CD4-positive, alpha-beta T cell treated with Interleukin-10 for 1 hour (primary cell): ENCODE results near the gene SLC25A43.
A peak's percentile ranks its signal among the peaks of the same experiment; 100 is the strongest.

Experiments used
- DNase-seq: peaks from one replicate; pipeline ENCODE4 v3.0.0-alpha.2; 2020

SLC25A43 gene

DNA sequence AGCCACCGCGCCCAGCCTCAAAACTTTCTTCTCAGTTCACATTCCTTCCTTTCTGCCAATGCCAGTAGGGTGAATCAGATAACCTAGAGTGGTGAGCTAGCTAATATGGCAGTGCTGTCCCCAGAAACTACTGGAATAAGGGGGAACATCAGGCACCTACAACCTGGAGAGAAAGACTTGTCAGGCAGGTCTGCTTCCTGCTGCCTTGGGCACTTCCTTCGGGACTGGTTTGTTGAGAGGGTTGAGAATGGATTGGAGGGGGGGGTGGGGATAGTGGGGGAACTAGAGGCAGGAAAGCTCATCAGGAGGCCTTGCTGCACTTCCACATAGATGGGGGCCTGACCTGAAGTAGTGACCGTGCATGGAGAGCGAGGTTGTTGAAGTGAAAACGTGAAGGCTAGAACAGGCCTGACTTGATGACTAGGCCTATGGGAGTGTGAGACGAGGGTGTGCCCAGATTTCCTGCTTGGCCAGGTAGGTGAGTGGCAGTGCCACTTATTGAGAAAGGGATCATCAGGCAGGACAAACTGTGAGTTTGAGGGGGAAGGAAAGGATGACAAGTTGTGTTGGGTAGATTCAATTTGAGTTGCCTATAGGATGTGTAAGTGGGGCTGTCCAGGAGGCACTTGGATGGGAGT is 102.5 kb downstream of the SLC25A43 start:
- no peak for DNase-seq

- DNase-seq: peak; percentile 48
Observed at GRCh38 chrX:119502727-119503483, 103.8 kb downstream of the SLC25A43 start.

- no peak for DNase-seq
Observed at GRCh38 chrX:119503484-119503861, 104.3 kb downstream of the SLC25A43 start.
